ENCODE results near the gene GRM7.

GRCh38 chr3:6860149-6860953 is 564 bp upstream of the GRM7 start:
- no peak for TF ChIP-seq GATA2 (IDR thresholded peaks at IDR 0.05; ENCODE audit: low read depth, low read length)
- TF ChIP-seq GATA3 (IDR thresholded peaks at IDR 0.05; ENCODE audit: low read depth, low read length), result no peak

Measured in SH-SY5Y (cell line).